Natural killer cell (primary cell): ENCODE data around the gene PITX3. TPM values are rescaled to one million over a fixed set of nuclear protein-coding genes. Genes with fewer than 3 reads are reported as not detected.

ENCODE experiments used
- ATAC-seq, 3 donors: fragments of 150-1000 bp in 2 of 3; fragments of 200-7000 bp in 1 of 3; cut with Tn5 transposase; 1 replicate in 1 of 3; 2 replicates in 2 of 3; pipeline ENCODE4 v1.10.0; 2021; ENCODE audit warnings: mild to moderate bottlenecking in 2 of 3, moderate library complexity in 2 of 3
- DNase-seq, 2 donors: peaks; one replicate each; pipeline versions ENCODE4 v3.0.0 to v3.0.0-alpha.2; 2013 to 2021; ENCODE audit warnings: mixed read lengths in 1 of 2
- H3K27ac ChIP-seq: one replicate; pipeline ENCODE4 v1.5.1; 2013; ENCODE audit warnings: mild to moderate bottlenecking, low read length
- H3K27me3 ChIP-seq: one replicate; pipeline ENCODE4 v1.6.1; 2013; ENCODE audit warnings: low read length; ENCODE audit not compliant: control insufficient read depth, insufficient read depth
- H3K36me3 ChIP-seq: one replicate; pipeline ENCODE4 v1.6.1; 2013; ENCODE audit warnings: low read length; ENCODE audit not compliant: control insufficient read depth, insufficient read depth
- H3K4me1 ChIP-seq: one replicate; pipeline ENCODE4 v1.6.1; 2013; ENCODE audit warnings: low read length; ENCODE audit not compliant: control insufficient read depth, insufficient read depth
- H3K4me3 ChIP-seq: one replicate; pipeline ENCODE4 v1.5.1; 2013; ENCODE audit warnings: low read length
- H3K9me3 ChIP-seq: one replicate; pipeline ENCODE4 v1.6.1; 2013; ENCODE audit warnings: low read length; ENCODE audit not compliant: control insufficient read depth, insufficient read depth
- H3K27ac Mint-ChIP-seq, 2 donors: one replicate each; pipeline ENCODE4 v1.8.0; 2022; ENCODE audit warnings: mild to moderate bottlenecking in 2 of 2, mixed read lengths in 2 of 2, moderate library complexity in 1 of 2
- H3K27me3 Mint-ChIP-seq, 2 donors: one replicate each; pipeline ENCODE4 v1.8.0; 2022; ENCODE audit warnings: low read depth in 2 of 2, mixed read lengths in 2 of 2
- H3K36me3 Mint-ChIP-seq: one replicate; pipeline ENCODE4 v1.8.0; 2022; ENCODE audit warnings: mixed read lengths
- H3K4me1 Mint-ChIP-seq, 2 donors: one replicate each; pipeline ENCODE4 v1.8.0; 2022; ENCODE audit warnings: mixed read lengths in 2 of 2
- H3K4me3 Mint-ChIP-seq: one replicate; pipeline ENCODE4 v1.8.0; 2022; ENCODE audit warnings: mild to moderate bottlenecking, moderate library complexity, mixed read lengths
- H3K9me3 Mint-ChIP-seq, 2 donors: one replicate each; pipeline ENCODE4 v1.8.0; 2022; ENCODE audit warnings: mixed read lengths in 2 of 2
- CTCF ChIP-seq: fragments of 200-600 bp; IDR thresholded peaks from one replicate; pipeline ENCODE4 v1.8.0; 2022; ENCODE audit warnings: antibody characterized with exemption
- WGBS: methylation state at CpG from one replicate; pipeline ENCODE4 v1.1.7; 2013; ENCODE audit warnings: missing lambda C conversion rate; ENCODE audit not compliant: insufficient coverage; 5-methylcytosine and 5-hydroxymethylcytosine counted together
- intact Hi-C: fragments of 100-400 bp; cut with micrococcal nuclease; formaldehyde crosslinking; loops from one replicate; pipeline ENCODE4 v1.14.2; 2022
- total RNA-seq, 4 donors: library from RNA; stranded (reverse); fragments of 120-200 nt in 1 of 4; gene quantifications; one replicate each; pipeline versions ENCODE4 v1.2.3 to v1.2.4, GENCODE V29; 2013 to 2022

Gene PITX3
- total RNA-seq, 3 donors from 2014 or later (not counting 1 experiment from before 2014, with no cell fraction given) = not detected

- Histone ChIP-seq H3K27ac (no peak overlapping the region), H3K4me3 (no peak overlapping the region), H3K27me3 (peaks cover 15% of the 10 kb centered on the region), H3K9me3 (no peaks in the 10 kb centered on the region), H3K4me1 (peaks cover 31% of the 10 kb centered on the region), H3K36me3 (no peaks in the 10 kb centered on the region)
- H3K4me3 Mint-ChIP-seq = peak overlapping the region; percentile 30
- H3K9me3 Mint-ChIP-seq = no peaks in the 10 kb centered on the region
- H3K27ac Mint-ChIP-seq = no peak overlapping the region
- WGBS = 92% methylated on average over 2 of the region's 2 CpGs
- H3K27me3 Mint-ChIP-seq = peaks cover 15 to 32% of the 10 kb centered on the region in 2 donors
- ATAC-seq = no peak
- H3K4me1 Mint-ChIP-seq = peaks cover 47 to 60% of the 10 kb centered on the region in 2 donors
- intact Hi-C loops = loop anchor here (10.0 kb wide), 1 partner anchor 401 kb away; the partner anchor contains the start of gene TRIM8
- no peak for DNase-seq
- H3K36me3 Mint-ChIP-seq = no peaks in the 10 kb centered on the region
- TF ChIP-seq CTCF = no peak
These were observed 2.0 kb upstream of the PITX3 start for GRCh38 chr10:102243309-102243708.

- Histone ChIP-seq H3K27ac (no peak overlapping the region), H3K4me3 (peak overlapping the region; percentile 37), H3K36me3 (no peaks in the 10 kb centered on the region), H3K27me3 (peaks cover 15% of the 10 kb centered on the region), H3K9me3 (no peaks in the 10 kb centered on the region), H3K4me1 (peaks cover 31% of the 10 kb centered on the region)
- Mint-ChIP-seq H3K4me1 (peaks cover 37 to 48% of the 10 kb centered on the region in 2 donors), H3K4me3 (peak overlapping the region; percentile 81), H3K27me3 (peaks cover 18 to 39% of the 10 kb centered on the region in 2 donors), H3K27ac (peak overlapping the region in 1 of 2 donors; percentile 9), H3K9me3 (no peaks in the 10 kb centered on the region), H3K36me3 (no peaks in the 10 kb centered on the region)
- WGBS = 36% methylated on average over 7 of the region's 7 CpGs
- ATAC-seq (no peak), DNase-seq (no peak)
- intact Hi-C loops = loop anchor here (10.0 kb wide), 1 partner anchor 403 kb away; the partner anchor contains the start of gene TRIM8
- TF ChIP-seq CTCF = no peak
These were observed 790 bp upstream of the PITX3 start for GRCh38 chr10:102242118-102242485.

GRCh38 chr10:102241032-102241443 lies 274 bp downstream of the PITX3 start:
- H3K27me3 ChIP-seq = peaks cover 15% of the 10 kb centered on the region
- peaks cover 26 to 37% of the 10 kb centered on the region in 2 donors for H3K4me1 Mint-ChIP-seq
- H3K27ac Mint-ChIP-seq = peak overlapping the region in 1 of 2 donors; percentile 9
- H3K4me3 Mint-ChIP-seq = peak overlapping the region; percentile 81
- 5% methylated on average over 20 of the region's 20 CpGs for WGBS
- ATAC-seq (no peak), DNase-seq (peak in 1 of 2 donors; percentile 28)
- H3K27ac ChIP-seq = no peak overlapping the region
- no peaks in the 10 kb centered on the region for H3K9me3 ChIP-seq
- H3K9me3 Mint-ChIP-seq = no peaks in the 10 kb centered on the region
- intact Hi-C loops = loop anchor here (10.0 kb wide), 1 partner anchor 404 kb away; the partner anchor contains the start of gene TRIM8
- H3K4me1 ChIP-seq = peaks cover 29% of the 10 kb centered on the region
- H3K27me3 Mint-ChIP-seq = peaks cover 29 to 49% of the 10 kb centered on the region in 2 donors
- TF ChIP-seq CTCF = no peak
- no peaks in the 10 kb centered on the region for H3K36me3 Mint-ChIP-seq
- no peaks in the 10 kb centered on the region for H3K36me3 ChIP-seq
- H3K4me3 ChIP-seq = no peak overlapping the region
